CD14-positive monocyte (primary cell): ENCODE measurements around the gene APOC3. TPM values are rescaled to one million over a fixed set of nuclear protein-coding genes. Genes with fewer than 3 reads are reported as not detected.

Experiments used
- DNase-seq, 3 donors: peaks; one replicate each; pipeline ENCODE4 v3.0.0-alpha.2; 2011 to 2022
- H2AFZ ChIP-seq: 2 replicates; pipeline ENCODE4 v1.6.0; 2012; ENCODE audit warnings: mild to moderate bottlenecking, low read depth, low read length, inconsistent platforms; ENCODE audit not compliant: insufficient read depth, poor library complexity, severe bottlenecking
- H3K27ac ChIP-seq, 2 donors: 1 replicate in 1 of 2; 2 replicates in 1 of 2; pipeline ENCODE4 v1.5.1; 2012 to 2013; ENCODE audit warnings: low read length in 2 of 2, control low read depth in 1 of 2, inconsistent platforms in 1 of 2, low read depth in 1 of 2, mild to moderate bottlenecking in 1 of 2
- H3K27me3 ChIP-seq, 2 donors: one replicate each; pipeline versions ENCODE4 v1.6.0 to v1.6.1; 2011 to 2013; ENCODE audit warnings: low read length in 2 of 2; ENCODE audit not compliant: control insufficient read depth in 2 of 2, insufficient read depth in 2 of 2
- H3K36me3 ChIP-seq, 2 donors: replicated peaks in 1 of 2; 1 replicate in 1 of 2; 2 replicates in 1 of 2; pipeline versions ENCODE4 v1.5.1 to v1.6.1; 2012 to 2013; ENCODE audit warnings: low read length in 2 of 2, control low read depth in 1 of 2, inconsistent platforms in 1 of 2, mild to moderate bottlenecking in 1 of 2; ENCODE audit not compliant: insufficient read depth in 2 of 2, control insufficient read depth in 1 of 2
- H3K4me1 ChIP-seq, 2 donors: 1 replicate in 1 of 2; 2 replicates in 1 of 2; pipeline versions ENCODE4 v1.5.1 to v1.6.1; 2012 to 2013; ENCODE audit warnings: low read length in 2 of 2, control low read depth in 1 of 2, inconsistent platforms in 1 of 2, mild to moderate bottlenecking in 1 of 2, moderate library complexity in 1 of 2; ENCODE audit not compliant: insufficient read depth in 2 of 2, control insufficient read depth in 1 of 2
- H3K4me2 ChIP-seq: replicated peaks from 2 replicates; pipeline ENCODE3; 2012; ENCODE audit warnings: low read length, moderate library complexity, mild to moderate bottlenecking; ENCODE audit not compliant: poor library complexity, severe bottlenecking; ENCODE audit errors: extremely low read depth
- H3K4me3 ChIP-seq, 3 experiments: fragments of 200-600 bp in 1 of 3; sonication (generic) in 1 of 3; replicated peaks in 1 of 3; 1 replicate in 2 of 3; 2 replicates in 1 of 3; pipeline ENCODE4 v1.5.1; 2011 to 2013; ENCODE audit warnings: low read length in 3 of 3, mild to moderate bottlenecking in 3 of 3, control low read depth in 2 of 3, low read depth in 2 of 3, inconsistent platforms in 1 of 3, moderate library complexity in 1 of 3
- H3K79me2 ChIP-seq: 2 replicates; pipeline ENCODE4 v1.6.0; 2012; ENCODE audit warnings: mild to moderate bottlenecking, control low read depth, inconsistent platforms, low read length, moderate library complexity; ENCODE audit not compliant: insufficient read depth
- H3K9ac ChIP-seq: 2 replicates; pipeline ENCODE4 v1.6.0; 2017; ENCODE audit warnings: low read length, mild to moderate bottlenecking; ENCODE audit not compliant: insufficient read depth, poor library complexity, severe bottlenecking
- H3K9me3 ChIP-seq, 2 donors: replicated peaks in 1 of 2; 1 replicate in 1 of 2; 2 replicates in 1 of 2; pipeline versions ENCODE4 v1.5.1 to v1.6.1; 2012 to 2013; ENCODE audit warnings: low read length in 2 of 2, control low read depth in 1 of 2; ENCODE audit not compliant: control insufficient read depth in 1 of 2, insufficient read depth in 1 of 2
- H4K20me1 ChIP-seq: 2 replicates; pipeline ENCODE4 v1.6.0; 2012; ENCODE audit warnings: mild to moderate bottlenecking, low read length, control low read depth, moderate library complexity; ENCODE audit not compliant: insufficient read depth
- H3K27ac Mint-ChIP-seq, 7 donors: one replicate each; pipeline ENCODE4 v1.8.0; 2020; ENCODE audit warnings: mild to moderate bottlenecking in 7 of 7, mixed read lengths in 7 of 7, moderate library complexity in 6 of 7, inconsistent platforms in 2 of 7
- H3K27me3 Mint-ChIP-seq, 3 donors: one replicate each; pipeline ENCODE4 v1.8.0; 2021 to 2022; ENCODE audit warnings: low read depth in 3 of 3, mild to moderate bottlenecking in 3 of 3, mixed read lengths in 3 of 3, moderate library complexity in 3 of 3, inconsistent platforms in 1 of 3
- H3K36me3 Mint-ChIP-seq, 2 donors: one replicate each; pipeline ENCODE4 v1.8.0; 2020; ENCODE audit warnings: mixed read lengths in 2 of 2, inconsistent platforms in 1 of 2, mild to moderate bottlenecking in 1 of 2
- H3K4me1 Mint-ChIP-seq: one replicate; pipeline ENCODE4 v1.8.0; 2020; ENCODE audit warnings: mild to moderate bottlenecking, mixed read lengths
- H3K4me3 Mint-ChIP-seq, 2 donors: one replicate each; pipeline ENCODE4 v1.8.0; 2020; ENCODE audit warnings: mild to moderate bottlenecking in 2 of 2, mixed read lengths in 2 of 2, moderate library complexity in 1 of 2
- H3K9me3 Mint-ChIP-seq, 7 donors: one replicate each; pipeline ENCODE4 v1.8.0; 2020 to 2022; ENCODE audit warnings: mixed read lengths in 7 of 7, mild to moderate bottlenecking in 6 of 7, moderate library complexity in 6 of 7, inconsistent platforms in 2 of 7
- CTCF ChIP-seq: fragments of 200-600 bp; IDR thresholded peaks from one replicate; pipeline ENCODE4 v1.8.0; 2022; ENCODE audit warnings: antibody characterized with exemption, mild to moderate bottlenecking
- WGBS: methylation state at CpG from one replicate; pipeline ENCODE4 v1.1.5; 2013; ENCODE audit warnings: missing lambda C conversion rate; ENCODE audit not compliant: insufficient coverage; 5-methylcytosine and 5-hydroxymethylcytosine counted together
- intact Hi-C, 2 donors: fragments of 100-400 bp; cut with micrococcal nuclease; formaldehyde crosslinking; loops; one replicate each; pipeline versions ENCODE4 v1.15.0 to v1.15.1; 2023
- polyA plus RNA-seq, 3 donors: library from polyadenylated mRNA; depleted of rRNA in 1 of 3; unstranded in 2 of 3; stranded (reverse) in 1 of 3; fragments of 300-500 nt in 2 of 3; fragments of >200 nt in 1 of 3; fragmentation: Illumina TruSeq in 2 of 3; gene quantifications; 1 replicate in 2 of 3; 2 replicates in 1 of 3; pipeline ENCODE4 v1.2.3, GENCODE V29; 2012 to 2021

APOC3 gene
- polyA plus RNA-seq, 3 donors = not detected

GRCh38 chr11:116851626-116852025 is 21.9 kb downstream of the APOC3 start:
- peak overlapping the region; percentile 75 to 91 (median 86) for H3K27ac Mint-ChIP-seq
- H4K20me1 ChIP-seq = peaks cover 38% of the 10 kb centered on the region
- peak overlapping the region; percentile 63 for H3K4me2 ChIP-seq
- no peak for TF ChIP-seq CTCF
- H3K4me1 Mint-ChIP-seq = peaks cover 46% of the 10 kb centered on the region
- peaks cover 37 to 57% of the 10 kb centered on the region in 2 donors for H3K36me3 ChIP-seq
- peaks cover 7% of the 10 kb centered on the region for H3K79me2 ChIP-seq
- peak overlapping the region in 1 of 2 donors; percentile 87 for H3K27ac ChIP-seq
- no peaks in the 10 kb centered on the region for H3K9me3 Mint-ChIP-seq
- H3K9me3 ChIP-seq = no peaks in the 10 kb centered on the region
- peak overlapping the region; percentile 0 to 67 for H3K4me3 Mint-ChIP-seq
- peaks cover 35 to 55% of the 10 kb centered on the region in 2 donors for H3K4me1 ChIP-seq
- no peaks in the 10 kb centered on the region for H3K27me3 ChIP-seq
- H3K27me3 Mint-ChIP-seq = no peaks in the 10 kb centered on the region
- no peak overlapping the region for H2AFZ ChIP-seq
- intact Hi-C loops = no loop called here
- H3K4me3 ChIP-seq = peak overlapping the region in 1 of 3 experiments; percentile 45
- H3K9ac ChIP-seq = no peak overlapping the region
- no CpG with 5 or more reads among the region's 7 CpGs for WGBS
- DNase-seq = peak; percentile 45 to 70 (median 59)
- H3K36me3 Mint-ChIP-seq = peaks cover 60 to 75% of the 10 kb centered on the region in 2 donors

GRCh38 chr11:116852261-116853031 is 22.7 kb downstream of the APOC3 start:
- peaks cover 7% of the 10 kb centered on the region for H3K79me2 ChIP-seq
- H3K27me3 ChIP-seq = no peaks in the 10 kb centered on the region
- peak overlapping the region in 1 of 3 experiments; percentile 45 for H3K4me3 ChIP-seq
- no peaks in the 10 kb centered on the region for H3K9me3 ChIP-seq
- peaks cover 46% of the 10 kb centered on the region for H3K4me1 Mint-ChIP-seq
- no peak overlapping the region for H2AFZ ChIP-seq
- intact Hi-C loops = no loop called here
- H3K27ac ChIP-seq = peak overlapping the region; percentile 37 to 87
- no peak for TF ChIP-seq CTCF
- H3K9ac ChIP-seq = peak overlapping the region; percentile 33
- peaks cover 37 to 57% of the 10 kb centered on the region in 2 donors for H3K36me3 ChIP-seq
- peak in 2 of 3 donors; percentile 5 to 10 for DNase-seq
- WGBS = 48% methylated on average over 3 of the region's 5 CpGs
- H3K4me2 ChIP-seq = peak overlapping the region; percentile 63
- peak overlapping the region; percentile 5 to 67 for H3K4me3 Mint-ChIP-seq
- peaks cover 60 to 75% of the 10 kb centered on the region in 2 donors for H3K36me3 Mint-ChIP-seq
- H3K9me3 Mint-ChIP-seq = no peaks in the 10 kb centered on the region
- H3K27me3 Mint-ChIP-seq = no peaks in the 10 kb centered on the region
- peak overlapping the region; percentile 75 to 94 (median 86) for H3K27ac Mint-ChIP-seq
- H4K20me1 ChIP-seq = peaks cover 43% of the 10 kb centered on the region
- peaks cover 35 to 55% of the 10 kb centered on the region in 2 donors for H3K4me1 ChIP-seq
